HepG2 (cell line): ENCODE measurements around the gene FTSJ1. TPM values are rescaled to one million over a fixed set of nuclear protein-coding genes. Genes with fewer than 3 reads are reported as not detected.

ENCODE experiments used
- ATAC-seq: fragments of 200-7000 bp; cut with Tn5 transposase; 3 replicates; pipeline ENCODE4 v1.9.1; 2020; ENCODE audit warnings: mild to moderate bottlenecking, moderate library complexity
- BruUV-seq: library from RNA; stranded (reverse); fragments of 400-500 nt; replicated peaks from 2 replicates; lab custom pipeline; 2021; lab: Mats Ljungman, UMichigan
- CTCF ChIA-PET: fragments of 300-600 bp; formaldehyde crosslinking; extraction: SDS; loops from one replicate; lab custom pipeline; 2021; ENCODE audit warnings: low total read pairs, inconsistent platforms, low intra/inter-chr PET ratio; lab: Yijun Ruan, JAX
- POLR2A ChIA-PET: fragments of 350-600 bp; sonication (Branson Sonifier 250); formaldehyde crosslinking; loops from one replicate; lab custom pipeline; 2020; ENCODE audit warnings: antibody characterized with exemption, inconsistent platforms; lab: Yijun Ruan, JAX
- DNase-seq: peaks from one replicate; pipeline ENCODE4 v3.0.0-alpha.2; 2015; ENCODE audit warnings: low spot score
- FAIRE-seq: peaks from 3 replicates; lab custom pipeline; 2011; peaks lifted over from hg19 to GRCh38; lab: Jason Lieb, UNC
- H2AFZ ChIP-seq: one replicate; pipeline ENCODE4 v1.6.1; 2011; ENCODE audit warnings: low read length, inconsistent platforms
- H3K27ac ChIP-seq: fragments of 300-600 bp; 3 replicates; pipeline ENCODE4 v1.8.0; 2011; ENCODE audit warnings: mixed run types, mild to moderate bottlenecking, mixed read lengths, low read length, inconsistent platforms; ENCODE audit not compliant: insufficient read depth; ENCODE audit errors: extremely low read length
- H3K27me3 ChIP-seq, 2 experiments: fragments of 200-600 bp in 1 of 2; 2 replicates in 1 of 2; 3 replicates in 1 of 2; pipeline versions ENCODE4 v1.6.0 to v1.8.0; 2011; ENCODE audit warnings: low read length in 2 of 2, mild to moderate bottlenecking in 2 of 2, moderate library complexity in 2 of 2, inconsistent platforms in 1 of 2; ENCODE audit not compliant: insufficient read depth in 2 of 2, control insufficient read depth in 1 of 2
- H3K36me3 ChIP-seq, 2 experiments: fragments of 200-600 bp in 1 of 2; replicated peaks in 1 of 2; 2 replicates in 1 of 2; 3 replicates in 1 of 2; pipeline versions ENCODE4 v1.5.1 to v1.8.0; 2011; ENCODE audit warnings: low read length in 2 of 2, inconsistent platforms in 1 of 2; ENCODE audit not compliant: insufficient read depth in 2 of 2, control insufficient read depth in 1 of 2
- H3K4me1 ChIP-seq: 2 replicates; pipeline ENCODE4 v1.5.1; 2012; ENCODE audit warnings: low read length, inconsistent platforms; ENCODE audit not compliant: insufficient read depth
- H3K4me2 ChIP-seq: 2 replicates; pipeline ENCODE4 v1.6.0; 2011; ENCODE audit warnings: low read depth, low read length, inconsistent platforms
- H3K4me3 ChIP-seq, 3 experiments: fragments of 200-600 bp in 1 of 3; sonication (generic), shearing (Covaris generic) in 1 of 3; replicated peaks in 1 of 3; 2 replicates each; pipeline ENCODE4 v1.5.1; 2011 to 2016; ENCODE audit warnings: low read length in 3 of 3, inconsistent platforms in 2 of 3, low read depth in 2 of 3, mild to moderate bottlenecking in 2 of 3, control low read depth in 1 of 3, mixed read lengths in 1 of 3; ENCODE audit not compliant: insufficient read depth in 1 of 3
- H3K79me2 ChIP-seq: one replicate; pipeline ENCODE4 v1.6.1; 2011; ENCODE audit warnings: low read length, inconsistent platforms; ENCODE audit not compliant: insufficient read depth
- H3K9ac ChIP-seq: 2 replicates; pipeline ENCODE4 v1.6.0; 2011; ENCODE audit warnings: mild to moderate bottlenecking, low read depth, low read length, inconsistent platforms; ENCODE audit not compliant: insufficient read depth
- H3K9me3 ChIP-seq: 2 replicates; pipeline ENCODE4 v1.5.1; 2012; ENCODE audit warnings: mild to moderate bottlenecking, low read length
- H4K20me1 ChIP-seq: 2 replicates; pipeline ENCODE4 v1.6.0; 2011; ENCODE audit warnings: inconsistent platforms, mild to moderate bottlenecking, low read length, moderate library complexity; ENCODE audit not compliant: insufficient read depth
- ARNTL ChIP-seq: sonication (generic); formaldehyde crosslinking; IDR thresholded peaks from 2 replicates; pipeline ENCODE4 v1.4.0; 2020; ENCODE audit warnings: mild to moderate bottlenecking, missing genetic modification reagents
- CREB1 ChIP-seq, 2 experiments: fragments of 450-650 bp in 1 of 2; IDR thresholded peaks; 2 replicates each; pipeline ENCODE4 v1.6.1; 2016 to 2017; ENCODE audit warnings: control low read depth in 1 of 2, mild to moderate bottlenecking in 1 of 2, missing compliant biosample characterization in 1 of 2, missing genetic modification characterization in 1 of 2
- EP300 ChIP-seq, 3 experiments: sonication (generic) in 1 of 3; formaldehyde crosslinking in 1 of 3; IDR thresholded peaks; 2 replicates each; pipeline versions ENCODE4 v1.5.1 to v1.6.1; 2011 to 2020; ENCODE audit warnings: low read depth in 2 of 3, low read length in 2 of 3, borderline replicate concordance in 1 of 3, improper control_type of control experiment in 1 of 3, mild to moderate bottlenecking in 1 of 3, missing genetic modification reagents in 1 of 3, moderate library complexity in 1 of 3
- HNF4A ChIP-seq: sonication (generic); formaldehyde crosslinking; IDR thresholded peaks from 2 replicates; pipeline ENCODE4 v1.4.0; 2020; ENCODE audit warnings: missing genetic modification reagents
- KDM5B ChIP-seq: sonication (generic); formaldehyde crosslinking; IDR thresholded peaks from 2 replicates; pipeline ENCODE4 v1.4.0; 2020; ENCODE audit warnings: missing genetic modification reagents, mild to moderate bottlenecking, borderline replicate concordance
- KLF6 ChIP-seq: IDR thresholded peaks from 2 replicates; pipeline ENCODE4 v1.8.0; 2016; ENCODE audit warnings: missing biosample characterization, missing genetic modification reagents
- MEF2D ChIP-seq: sonication (generic); formaldehyde crosslinking; IDR thresholded peaks from 2 replicates; pipeline ENCODE4 v1.5.1; 2020; ENCODE audit warnings: mild to moderate bottlenecking, missing genetic modification reagents
- MEIS1 ChIP-seq: sonication (generic); formaldehyde crosslinking; IDR thresholded peaks from 2 replicates; pipeline ENCODE4 v1.9.0; 2021; ENCODE audit warnings: mild to moderate bottlenecking, missing genetic modification reagents, moderate library complexity, borderline replicate concordance
- MTA3 ChIP-seq: sonication (generic); formaldehyde crosslinking; IDR thresholded peaks from 2 replicates; pipeline ENCODE4 v1.4.0; 2020; ENCODE audit warnings: missing genetic modification reagents
- NFE2L2 ChIP-seq: fragments of 150-350 bp; IDR thresholded peaks from 2 replicates; pipeline ENCODE4 v1.6.1; 2014; ENCODE audit warnings: low read length
- TBX2 ChIP-seq: sonication (generic); formaldehyde crosslinking; IDR thresholded peaks from 2 replicates; pipeline ENCODE4 v1.5.0; 2020; ENCODE audit warnings: missing genetic modification reagents, mild to moderate bottlenecking, borderline replicate concordance
- ZNF180 ChIP-seq: sonication (generic); formaldehyde crosslinking; IDR thresholded peaks from 2 replicates; pipeline ENCODE4 v1.4.0; 2020; ENCODE audit warnings: low read depth, missing genetic modification reagents, borderline replicate concordance
- ZNF224 ChIP-seq: sonication (generic); formaldehyde crosslinking; IDR thresholded peaks from 2 replicates; pipeline ENCODE4 v1.5.0; 2020; ENCODE audit warnings: mild to moderate bottlenecking, missing genetic modification reagents
- ZNF563 ChIP-seq: sonication (generic); formaldehyde crosslinking; IDR thresholded peaks from 2 replicates; pipeline ENCODE4 v1.8.0; 2022; ENCODE audit warnings: mild to moderate bottlenecking, moderate library complexity, missing genetic modification reagents
- ZNF572 ChIP-seq: sonication (generic); formaldehyde crosslinking; IDR thresholded peaks from 2 replicates; pipeline ENCODE4 v1.5.1; 2020; ENCODE audit warnings: mild to moderate bottlenecking, missing genetic modification reagents
- ZNF577 ChIP-seq: sonication (generic); formaldehyde crosslinking; IDR thresholded peaks from 2 replicates; pipeline ENCODE4 v1.4.0; 2020; ENCODE audit warnings: mild to moderate bottlenecking, low read depth, missing genetic modification reagents, borderline replicate concordance
- ZNF790 ChIP-seq: sonication (generic); formaldehyde crosslinking; IDR thresholded peaks from 2 replicates; pipeline ENCODE4 v1.8.0; 2022; ENCODE audit warnings: missing genetic modification reagents, mild to moderate bottlenecking, borderline replicate concordance
- ZNF879 ChIP-seq: sonication (generic); formaldehyde crosslinking; IDR thresholded peaks from 2 replicates; pipeline ENCODE4 v1.8.1; 2023; ENCODE audit warnings: missing genetic modification reagents
- ZSCAN9 ChIP-seq: IDR thresholded peaks from 2 replicates; pipeline ENCODE4 v1.6.1; 2016; ENCODE audit warnings: borderline replicate concordance
- WGBS: methylation state at CpG from one replicate; pipeline ENCODE4 v1.1.6; 2017; ENCODE audit warnings: low lambda C conversion rate; 5-methylcytosine and 5-hydroxymethylcytosine counted together
- in situ Hi-C: cut with HindIII; loops from 2 replicates; pipeline ENCODE4 v1.10.0; 2017; ENCODE audit warnings: low pct_unique_long_range_greater_than_20kb; ENCODE audit not compliant: extremely low pct_ligation_motif_present
- intact Hi-C: fragments of 100-400 bp; cut with micrococcal nuclease; formaldehyde crosslinking; loops from one replicate; pipeline ENCODE4 v1.10.0; 2022; ENCODE audit not compliant: unreplicated experiment
- polyA plus RNA-seq, 8 experiments: library from polyadenylated mRNA; depleted of rRNA in 3 of 8; stranded (reverse) in 7 of 8; unstranded in 1 of 8; fragments of >200 nt; fragmentation: Illumina TruSeq in 4 of 8; extraction: Trizol in 4 of 8; gene quantifications; 2 replicates each; pipeline versions ENCODE4 v1.2.1 to v1.2.3, GENCODE V29; 2011 to 2016; ENCODE audit warnings: low read depth in 4 of 8, missing spikeins in 1 of 8, mixed read lengths in 1 of 8; ENCODE audit not compliant: insufficient read depth in 1 of 8
- total RNA-seq, 5 experiments: library from RNA; depleted of rRNA; stranded (reverse); fragments of >200 nt; fragmentation: Illumina TruSeq; extraction: Trizol; gene quantifications; 2 replicates each; pipeline ENCODE4 v1.2.3, GENCODE V29; 2016; ENCODE audit warnings: low read depth in 1 of 5
- TF ChIP-seq, protein P1 (sequence below): sonication (generic); formaldehyde crosslinking; IDR thresholded peaks from 2 replicates; pipeline ENCODE4 v1.5.0; 2020; ENCODE audit warnings: missing genetic modification reagents, mild to moderate bottlenecking, borderline replicate concordance

FTSJ1 gene
- total and polyA plus RNA-seq, 2 of the 13 experiments (the other 11 are each of a cell fraction or from before 2014, with no cell fraction given): 30.3 to 37.9 TPM

DNA sequence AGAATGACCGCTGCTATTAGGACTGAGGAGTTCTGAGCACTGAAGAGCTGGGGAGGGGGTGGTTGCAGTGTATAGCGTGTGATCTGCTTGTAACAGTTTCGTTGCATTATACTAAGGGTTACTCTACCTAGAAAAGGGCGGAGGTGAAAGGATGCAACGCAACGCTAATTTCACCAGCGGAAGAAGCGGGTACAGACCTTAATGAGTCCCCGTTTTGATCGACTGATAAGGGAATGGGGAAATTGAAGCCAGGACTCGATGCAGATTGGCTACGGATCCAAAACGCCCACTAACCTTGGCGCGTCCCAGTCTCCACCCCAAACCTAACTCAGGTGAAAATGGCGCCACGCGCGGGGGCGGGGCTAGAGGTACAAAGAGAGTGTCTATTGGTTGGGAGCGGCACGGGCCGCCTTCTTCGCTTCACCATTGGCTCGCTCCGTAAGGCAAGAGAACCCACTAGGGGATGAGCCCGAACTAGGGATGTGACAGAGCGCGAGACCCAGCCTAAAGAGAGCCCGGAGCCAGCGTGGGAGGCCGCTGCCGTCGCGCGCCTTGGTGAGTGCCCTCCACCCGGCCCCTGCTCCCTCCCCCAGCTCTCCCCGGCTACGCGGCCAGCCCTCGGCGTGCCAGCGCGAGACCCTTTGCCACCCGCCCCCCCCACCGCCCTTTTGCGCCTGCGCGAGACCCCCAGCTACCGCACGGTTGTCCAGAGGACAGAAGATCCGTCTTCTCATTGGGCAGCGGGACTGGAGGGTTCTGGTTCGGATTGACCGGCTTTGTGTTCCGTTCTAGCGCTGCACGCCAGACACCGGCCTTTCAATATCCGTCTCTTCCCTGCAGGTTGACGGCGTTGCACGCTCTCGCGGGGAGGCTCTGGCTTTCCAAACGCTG, 45.6 kb downstream of the FTSJ1 start, which contains the start of gene EBP (continued):
- TF ChIP-seq ZNF879 (no peak), EP300 (IDR thresholded peaks at IDR 0.05; ENCODE audit: low read depth in 2 of 2, low read length in 2 of 2) (no peak), EP300 (CRISPR knock-in tag; IDR thresholded peaks at IDR 0.05; ENCODE audit: borderline replicate concordance) (no peak), ZNF572 (CRISPR knock-in tag) (no peak), ZNF224 (CRISPR knock-in tag) (no peak), MEIS1 (CRISPR knock-in tag) (0 out of 2 replicates have a peak, but pooled peaks have one; percentile 30), ZNF577 (no peak)
- TF ChIP-seq, protein P1, sequence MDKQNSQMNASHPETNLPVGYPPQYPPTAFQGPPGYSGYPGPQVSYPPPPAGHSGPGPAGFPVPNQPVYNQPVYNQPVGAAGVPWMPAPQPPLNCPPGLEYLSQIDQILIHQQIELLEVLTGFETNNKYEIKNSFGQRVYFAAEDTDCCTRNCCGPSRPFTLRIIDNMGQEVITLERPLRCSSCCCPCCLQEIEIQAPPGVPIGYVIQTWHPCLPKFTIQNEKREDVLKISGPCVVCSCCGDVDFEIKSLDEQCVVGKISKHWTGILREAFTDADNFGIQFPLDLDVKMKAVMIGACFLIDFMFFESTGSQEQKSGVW (CRISPR knock-in tag): no peak

DNA sequence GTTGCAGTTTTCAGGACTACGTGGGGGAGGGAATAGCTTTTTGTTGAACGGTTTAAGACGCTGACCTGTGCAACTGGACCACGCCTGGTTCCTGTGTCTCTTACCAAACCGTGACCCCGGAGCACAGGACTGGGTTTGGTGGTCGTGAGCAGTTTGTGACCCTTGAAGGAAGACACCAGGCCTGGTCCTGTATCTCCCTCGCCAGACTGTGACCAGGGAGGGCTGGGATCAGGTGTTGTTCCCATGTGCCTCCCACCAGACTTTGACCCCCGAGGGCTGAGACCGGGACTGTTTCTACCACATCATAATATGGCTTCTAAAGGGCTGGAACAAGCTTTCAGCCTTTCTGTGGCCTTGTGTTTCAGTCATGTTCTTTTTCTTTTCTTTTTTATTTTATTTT, 46.3 kb downstream of the FTSJ1 start:
- peak overlapping the region; percentile 79 for H3K4me2 ChIP-seq
- H3K4me1 ChIP-seq: peaks cover 30% of the 10 kb centered on the region
- peak overlapping the region; percentile 90 for H3K27ac ChIP-seq
- H3K27me3 ChIP-seq: no peaks in the 10 kb centered on the region
- H2AFZ ChIP-seq: no peak overlapping the region
- peaks cover 0 to 6% of the 10 kb centered on the region in 2 experiments; a peak in 3 of 5 replicates for H3K36me3 ChIP-seq
- ATAC-seq: peak; percentile 71
- peak overlapping the region; percentile 54 to 77 (median 59) for H3K4me3 ChIP-seq
- no peaks in the 10 kb centered on the region for H3K9me3 ChIP-seq
- intact Hi-C loops: no loop called here
- peak; percentile 43 for DNase-seq
- no TSS peak for BruUV-seq
- no peak for FAIRE-seq
- WGBS: 0% methylated on average over 2 of the region's 10 CpGs
- CTCF ChIA-PET: no interaction called here
- H3K9ac ChIP-seq: peak overlapping the region; percentile 83
- in situ Hi-C loops: no loop called here
- H4K20me1 ChIP-seq: no peaks in the 10 kb centered on the region
- peaks cover 17% of the 10 kb centered on the region for H3K79me2 ChIP-seq
- POLR2A ChIA-PET: interaction anchor here (0.9 to 2.0 kb wide), 9 partner anchors 9 to 52 kb away, joined by 3 to 25 read pairs (median 6); partner anchors contain the start of genes RBM3, SLC38A5 and TBC1D25
- TF ChIP-seq MEF2D (CRISPR knock-in tag): no peak
- no peak for TF ChIP-seq ZNF563 (CRISPR knock-in tag)
- peak; percentile 14; the same call in 1 of the 2 replicates for TF ChIP-seq KDM5B (CRISPR knock-in tag)
- no peak for TF ChIP-seq ZNF180 (CRISPR knock-in tag)
- TF ChIP-seq ZSCAN9 (CRISPR knock-in tag): no peak
- TF ChIP-seq HNF4A (CRISPR knock-in tag): peak; percentile 65
- no peak for TF ChIP-seq KLF6 (CRISPR knock-in tag)
- no peak for TF ChIP-seq TBX2 (CRISPR knock-in tag)
- TF ChIP-seq MTA3 (CRISPR knock-in tag): no peak
- TF ChIP-seq ZNF790 (CRISPR knock-in tag): no peak
- TF ChIP-seq ARNTL (CRISPR knock-in tag): peak; percentile 73; the same call in 1 of the 2 replicates
- TF ChIP-seq CREB1 (IDR thresholded peaks at IDR 0.05): no peak
- TF ChIP-seq CREB1 (CRISPR knock-in tag; IDR thresholded peaks at IDR 0.05): no peak
- TF ChIP-seq NFE2L2: no peak
